HG03025 (cell line): ENCODE data around the gene CARD11.

ENCODE experiments used
- ATAC-seq: cut with Tn5 transposase; IDR thresholded peaks from one replicate; pipeline ENCODE4 v1.9.1; 2021; ENCODE audit warnings: mild to moderate bottlenecking, moderate library complexity; ENCODE audit not compliant: unreplicated experiment, low FRiP score

The CARD11 gene

DNA sequence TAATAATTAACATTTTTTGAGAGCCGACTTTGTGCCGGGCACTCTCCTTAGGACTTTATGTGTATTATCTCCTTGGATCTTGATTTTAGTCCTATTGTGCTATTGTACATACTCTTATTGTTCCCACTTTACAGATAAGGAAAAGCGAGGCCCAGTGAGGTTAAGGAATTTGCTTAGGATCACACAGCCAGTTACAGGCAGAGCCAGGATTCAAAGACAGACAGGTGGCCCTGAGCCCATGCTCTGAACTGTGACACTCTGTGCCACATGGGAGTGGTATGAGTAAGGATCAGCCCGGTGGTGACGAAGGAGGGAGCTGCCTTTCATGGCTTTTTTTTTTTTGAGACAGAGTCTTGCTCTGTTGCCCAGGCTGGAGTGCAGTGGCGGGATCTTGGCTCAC lies 183.7 kb downstream of the CARD11 start:
- no peak for ATAC-seq

DNA sequence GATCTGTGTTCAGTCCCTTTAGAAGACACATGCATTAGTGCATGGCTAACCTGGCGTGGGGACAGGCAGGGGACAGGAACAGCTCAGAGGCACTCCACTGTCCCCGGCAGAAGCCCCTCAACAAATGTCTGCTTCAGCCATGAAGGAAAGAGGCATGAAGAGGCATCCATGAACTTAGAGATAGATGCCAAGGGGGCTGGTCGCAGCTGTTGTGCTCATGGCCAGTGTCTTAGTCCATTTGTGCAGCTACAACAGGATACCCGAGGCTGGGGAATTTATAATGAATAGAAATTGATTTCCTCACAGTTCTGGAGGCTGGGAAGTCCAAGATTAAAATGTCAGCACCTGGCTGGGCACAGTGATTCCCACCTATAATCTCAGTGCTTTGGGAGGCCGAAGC lies 185.0 kb downstream of the CARD11 start:
- ATAC-seq, result no peak

DNA sequence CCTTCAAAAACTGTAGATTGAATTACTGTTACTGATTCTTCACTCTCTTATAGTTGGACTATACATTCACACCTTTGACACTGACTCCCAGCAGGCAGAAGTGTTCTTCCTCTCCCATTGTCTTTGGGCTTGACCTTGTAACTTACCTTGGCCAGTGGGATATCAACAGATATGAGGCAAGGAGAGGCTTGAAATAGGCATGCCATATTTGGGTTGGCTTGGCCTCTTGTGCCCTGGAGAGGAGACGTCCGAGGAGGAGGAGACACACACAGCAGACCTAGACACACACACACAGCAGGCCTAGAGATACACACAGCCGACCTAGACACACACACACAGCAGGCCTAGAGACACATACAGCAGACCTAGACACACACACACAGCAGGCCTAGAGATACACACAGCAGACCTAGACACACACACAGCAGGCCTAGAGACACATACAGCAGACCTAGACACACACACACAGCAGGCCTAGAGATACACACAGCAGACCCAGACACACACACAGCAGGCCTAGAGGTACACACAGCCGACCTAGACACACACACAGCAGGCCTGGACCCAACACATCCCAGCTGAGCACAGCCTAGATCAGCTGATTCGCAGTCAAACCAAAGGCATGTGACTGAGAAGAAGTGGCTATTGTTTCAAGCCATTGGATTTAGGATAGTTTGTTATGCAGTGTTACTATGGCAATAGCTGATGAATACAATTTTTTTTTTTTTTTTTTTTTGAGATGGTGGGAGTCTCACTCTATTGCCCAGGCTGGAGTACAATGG lies 187.1 kb downstream of the CARD11 start:
- no peak for ATAC-seq
